Activated T-cell treated with anti-CD3 and anti-CD28 coated beads, Interleukin-2, amount 50 U/mL, for 72 hours (primary cell): ENCODE results near the gene PRKN. TPM values are rescaled to one million over a fixed set of nuclear protein-coding genes. Genes with fewer than 3 reads are reported as not detected.

Experiments
- ATAC-seq, 2 donors: fragments of 150-1000 bp; cut with Tn5 transposase; replicated peaks in 1 of 2; 2 replicates each; pipeline ENCODE4 v1.10.0; 2021; ENCODE audit warnings: moderate library complexity in 2 of 2, mild to moderate bottlenecking in 1 of 2
- DNase-seq, 2 donors: peaks; one replicate each; pipeline ENCODE4 v3.0.0; 2021 to 2022; ENCODE audit warnings: mixed read lengths in 1 of 2
- H3K27ac Mint-ChIP-seq: one replicate; pipeline ENCODE4 v1.8.0; 2022; ENCODE audit warnings: mild to moderate bottlenecking, moderate library complexity, mixed read lengths
- H3K27me3 Mint-ChIP-seq: one replicate; pipeline ENCODE4 v1.8.0; 2022; ENCODE audit warnings: low read depth, mixed read lengths
- H3K36me3 Mint-ChIP-seq, 2 donors: one replicate each; pipeline ENCODE4 v1.8.0; 2022; ENCODE audit warnings: mixed read lengths in 2 of 2, mild to moderate bottlenecking in 1 of 2; ENCODE audit not compliant: insufficient read depth in 2 of 2
- H3K4me1 Mint-ChIP-seq: one replicate; pipeline ENCODE4 v1.8.0; 2022; ENCODE audit warnings: low read depth, mixed read lengths
- H3K4me3 Mint-ChIP-seq, 2 donors: one replicate each; pipeline ENCODE4 v1.8.0; 2022; ENCODE audit warnings: mild to moderate bottlenecking in 2 of 2, mixed read lengths in 2 of 2, moderate library complexity in 2 of 2
- H3K9me3 Mint-ChIP-seq, 2 donors: one replicate each; pipeline ENCODE4 v1.8.0; 2022; ENCODE audit warnings: mixed read lengths in 2 of 2
- total RNA-seq, 2 donors: library from RNA; stranded (reverse); gene quantifications; one replicate each; pipeline ENCODE4 v1.2.3, GENCODE V29; 2022

Gene PRKN
- total RNA-seq, 2 donors from 2014 or later: 2.5 to 2.8 TPM

DNA sequence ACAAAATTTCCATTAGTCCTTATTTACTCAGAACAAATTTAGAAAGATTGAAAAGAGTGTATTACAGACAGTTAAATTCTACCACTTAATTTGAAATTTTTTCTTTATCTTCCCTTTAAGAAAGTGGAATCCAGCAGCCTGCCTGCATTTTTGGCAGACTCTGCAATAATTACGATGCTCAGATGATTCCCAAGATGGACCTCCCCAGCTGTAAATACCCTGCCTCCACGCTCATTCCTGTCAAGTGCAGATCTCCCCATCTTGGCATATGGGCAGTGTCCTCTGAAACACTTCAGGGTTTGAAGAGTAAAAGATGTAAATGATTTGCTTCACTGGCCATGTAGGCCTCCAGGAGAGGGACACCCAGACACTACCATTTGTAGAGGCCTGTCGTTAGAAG is 471.2 kb downstream of the PRKN start:
- Mint-ChIP-seq H3K4me3 (no peak overlapping the region), H3K4me1 (peaks cover 7% of the 10 kb centered on the region), H3K36me3 (peaks cover 0 to 2% of the 10 kb centered on the region in 2 donors), H3K27me3 (no peaks in the 10 kb centered on the region), H3K9me3 (no peaks in the 10 kb centered on the region), H3K27ac (no peak overlapping the region)
- DNase-seq (no peak), ATAC-seq (no peak)

DNA sequence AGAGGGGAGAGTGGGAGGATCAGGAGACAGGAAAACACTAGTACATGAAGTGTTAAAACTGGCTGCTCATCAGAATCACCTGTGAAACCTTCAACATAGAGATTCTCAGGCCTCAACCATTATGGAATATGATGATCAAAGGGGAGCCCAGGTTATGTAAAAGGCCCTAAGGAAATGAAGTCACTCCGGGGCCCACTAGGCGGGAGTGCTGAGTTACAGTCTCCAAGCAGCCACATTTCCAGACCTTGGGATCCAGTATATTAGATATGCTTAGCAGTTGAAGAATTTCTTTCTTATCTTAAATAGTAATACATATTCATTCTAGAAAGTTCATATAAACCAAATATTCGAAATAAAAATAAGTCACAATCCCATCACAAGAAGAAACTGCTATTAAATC is 476.3 kb downstream of the PRKN start:
- DNase-seq: no peak
- Mint-ChIP-seq H3K27me3 (no peaks in the 10 kb centered on the region), H3K9me3 (no peaks in the 10 kb centered on the region), H3K27ac (no peak overlapping the region), H3K36me3 (no peaks in the 10 kb centered on the region), H3K4me3 (no peak overlapping the region), H3K4me1 (no peaks in the 10 kb centered on the region)
- ATAC-seq: no peak

DNA sequence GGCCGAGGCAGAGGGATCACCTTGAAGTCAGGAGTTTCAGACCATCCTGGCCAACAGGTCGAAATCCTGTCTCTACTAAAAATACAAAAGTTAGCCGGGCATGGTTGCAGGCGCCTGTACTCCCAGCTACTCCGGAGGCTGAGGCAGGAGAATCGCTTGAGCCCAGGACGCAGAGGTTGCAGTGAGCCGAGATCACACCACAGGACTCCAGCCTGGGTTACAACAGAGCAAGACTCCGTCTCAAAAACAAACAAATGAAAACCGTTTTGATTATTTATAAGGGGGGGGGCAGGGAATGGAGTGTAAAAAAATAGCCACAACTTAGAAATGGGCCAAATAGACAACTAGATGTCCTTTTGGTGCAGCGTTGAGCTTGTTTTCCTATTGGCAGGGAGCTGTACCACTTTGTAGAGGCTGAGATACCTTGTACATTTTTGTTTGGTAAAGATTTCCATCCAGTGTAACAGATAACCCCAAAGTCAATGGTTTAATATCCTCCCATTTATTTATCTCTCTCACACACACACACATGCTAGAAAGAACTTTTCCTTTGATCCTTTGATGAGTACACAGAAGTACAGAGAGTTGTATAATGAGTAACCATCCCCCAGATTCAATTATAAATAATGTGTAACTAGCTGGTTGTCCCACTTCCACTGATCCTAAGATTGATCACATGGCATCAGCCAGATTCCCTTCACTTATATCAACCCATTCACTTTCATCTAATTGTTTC is 477.5 kb downstream of the PRKN start:
- Mint-ChIP-seq H3K9me3 (no peaks in the 10 kb centered on the region), H3K27ac (no peak overlapping the region), H3K4me3 (no peak overlapping the region), H3K27me3 (no peaks in the 10 kb centered on the region), H3K4me1 (no peaks in the 10 kb centered on the region), H3K36me3 (no peaks in the 10 kb centered on the region)
- ATAC-seq (no peak), DNase-seq (no peak)

DNA sequence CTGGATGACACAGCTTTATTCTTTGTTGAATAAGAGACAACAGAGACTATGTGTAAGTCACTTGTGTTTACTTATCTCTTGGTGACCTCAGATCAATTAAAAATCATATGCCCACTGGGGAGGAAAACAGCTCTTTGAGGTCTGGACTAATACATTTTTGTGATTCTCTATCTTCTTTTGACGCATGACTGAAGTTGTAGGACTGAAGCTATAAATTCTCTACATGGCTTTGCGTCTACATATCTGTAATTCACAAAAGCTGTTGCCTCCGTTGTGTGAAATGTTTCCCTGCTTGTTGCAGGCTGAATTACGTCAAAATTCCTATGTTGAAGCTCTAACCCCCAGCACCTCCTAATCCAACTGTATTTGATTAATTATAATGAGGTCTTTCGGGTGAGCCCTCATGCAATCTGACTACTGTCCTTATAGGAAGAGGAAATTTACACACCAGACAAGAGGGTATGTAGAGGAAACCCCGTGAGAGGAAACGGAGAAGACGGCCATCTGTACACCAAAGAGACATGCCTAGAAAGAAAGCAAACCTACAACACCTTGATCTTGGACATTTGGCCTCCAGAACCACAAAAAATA is 481.6 kb downstream of the PRKN start:
- Mint-ChIP-seq H3K4me3 (no peak overlapping the region), H3K27me3 (no peaks in the 10 kb centered on the region), H3K4me1 (no peaks in the 10 kb centered on the region), H3K9me3 (no peaks in the 10 kb centered on the region), H3K27ac (no peak overlapping the region), H3K36me3 (no peaks in the 10 kb centered on the region)
- no peak for DNase-seq
- ATAC-seq: no peak

DNA sequence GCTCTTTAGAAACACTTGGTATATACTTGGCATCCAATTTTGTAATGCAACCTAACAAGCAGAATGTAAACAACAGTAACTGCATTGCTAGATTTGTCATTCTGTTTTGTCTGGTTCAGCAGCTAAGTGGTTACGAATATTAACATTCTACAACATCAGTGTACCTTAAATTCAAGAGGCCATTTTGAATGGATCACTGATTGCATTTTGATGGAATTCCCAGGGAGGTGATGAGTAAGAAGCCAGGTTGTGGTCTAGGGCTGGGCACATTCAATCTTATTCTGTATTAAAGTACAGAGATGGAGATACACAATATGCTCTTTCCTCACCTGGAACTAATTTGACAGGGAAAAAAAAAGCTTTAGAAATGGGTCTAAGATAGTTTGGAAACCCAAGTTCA is 483.5 kb downstream of the PRKN start:
- no peak overlapping the region for H3K27ac Mint-ChIP-seq
- no peak overlapping the region for H3K4me3 Mint-ChIP-seq
- no peaks in the 10 kb centered on the region for H3K27me3 Mint-ChIP-seq
- no peak for DNase-seq
- no peak for ATAC-seq
- H3K4me1 Mint-ChIP-seq: no peaks in the 10 kb centered on the region
- no peaks in the 10 kb centered on the region for H3K9me3 Mint-ChIP-seq
- H3K36me3 Mint-ChIP-seq: no peaks in the 10 kb centered on the region

DNA sequence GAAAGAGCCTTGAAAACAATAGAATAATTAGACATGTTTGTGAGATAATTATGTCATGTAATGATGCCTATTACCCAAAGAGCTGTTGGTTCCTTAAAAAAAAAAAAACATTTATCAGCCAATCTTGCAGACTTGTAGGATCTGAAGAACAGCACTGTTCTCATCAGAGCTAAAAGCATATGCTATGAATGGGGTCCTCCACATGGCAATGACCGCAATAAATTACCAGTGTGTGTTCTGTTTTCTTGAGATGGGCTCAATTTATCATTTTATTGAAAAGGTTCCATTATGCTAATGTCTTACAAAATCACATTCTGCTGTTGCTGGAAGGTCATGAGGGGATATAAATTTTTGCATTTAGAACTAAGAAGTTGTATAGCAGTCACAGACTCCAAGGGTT is 484.7 kb downstream of the PRKN start:
- ATAC-seq (no peak), DNase-seq (no peak)
- no peaks in the 10 kb centered on the region for H3K27me3 Mint-ChIP-seq
- no peak overlapping the region for H3K27ac Mint-ChIP-seq
- no peaks in the 10 kb centered on the region for H3K4me1 Mint-ChIP-seq
- H3K4me3 Mint-ChIP-seq: no peak overlapping the region
- H3K9me3 Mint-ChIP-seq: no peaks in the 10 kb centered on the region
- no peaks in the 10 kb centered on the region for H3K36me3 Mint-ChIP-seq

DNA sequence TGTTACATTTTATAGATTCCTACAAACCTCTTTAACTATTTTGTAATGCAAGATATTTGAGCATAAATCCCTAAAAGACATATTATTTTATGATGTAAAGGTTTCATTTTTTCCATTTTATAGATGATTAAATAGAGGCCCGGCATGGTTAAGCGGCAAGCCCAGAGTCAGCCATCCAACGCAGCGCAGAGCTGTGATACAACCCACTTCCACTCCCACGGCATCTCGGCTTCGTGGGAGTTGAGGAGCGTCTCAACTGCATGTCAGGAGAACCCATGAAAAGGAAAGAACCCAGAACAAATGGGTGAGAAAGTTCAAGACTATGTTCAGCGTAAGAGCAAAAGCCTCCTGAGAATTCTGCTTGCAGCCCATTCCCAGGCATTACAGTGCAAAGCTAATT is 488.2 kb downstream of the PRKN start:
- no peak for DNase-seq
- no peak for ATAC-seq
- Mint-ChIP-seq H3K9me3 (no peaks in the 10 kb centered on the region), H3K4me1 (no peaks in the 10 kb centered on the region), H3K27me3 (no peaks in the 10 kb centered on the region), H3K27ac (no peak overlapping the region), H3K36me3 (no peaks in the 10 kb centered on the region), H3K4me3 (no peak overlapping the region)

DNA sequence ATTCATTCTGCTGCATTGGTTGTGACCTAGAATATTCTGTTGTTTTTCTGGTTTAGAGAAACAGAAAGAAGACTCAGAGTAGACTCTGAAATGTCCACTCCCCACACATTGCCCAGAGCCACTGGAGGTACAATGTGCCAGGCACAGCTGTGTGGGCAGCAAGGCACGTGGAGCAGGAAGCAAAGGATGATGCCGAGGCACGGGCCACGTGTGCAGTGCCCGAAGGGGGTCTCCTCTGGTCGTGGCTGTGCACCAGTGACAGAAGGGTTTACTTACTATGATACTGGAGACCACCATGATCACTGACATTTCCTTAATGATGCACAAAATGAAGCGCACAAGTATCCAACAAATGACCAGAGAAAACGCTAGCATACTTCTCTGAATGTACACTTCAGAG is 488.9 kb downstream of the PRKN start:
- Mint-ChIP-seq H3K27ac (no peak overlapping the region), H3K4me1 (no peaks in the 10 kb centered on the region), H3K9me3 (no peaks in the 10 kb centered on the region), H3K4me3 (no peak overlapping the region), H3K27me3 (no peaks in the 10 kb centered on the region), H3K36me3 (no peaks in the 10 kb centered on the region)
- DNase-seq: no peak
- ATAC-seq: no peak

DNA sequence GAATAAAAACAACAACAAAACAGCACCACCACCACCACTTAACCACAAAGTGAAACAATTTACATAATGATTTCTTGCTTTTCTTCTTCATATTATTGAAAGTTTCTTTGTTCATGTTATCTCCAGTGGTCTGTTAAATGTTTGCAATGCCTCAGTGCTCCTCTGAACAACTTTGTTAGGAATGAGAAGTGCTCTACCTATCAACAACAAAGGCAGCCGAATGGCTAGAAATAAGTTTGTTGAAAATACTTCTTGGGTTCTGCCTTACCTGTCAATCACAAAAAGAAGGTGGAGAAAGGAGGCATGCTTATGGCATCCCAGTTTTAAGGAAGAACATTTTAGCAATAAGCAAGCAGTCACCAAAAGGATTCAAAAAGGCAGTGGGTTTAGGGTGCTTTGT is 490.2 kb downstream of the PRKN start:
- H3K4me1 Mint-ChIP-seq: no peaks in the 10 kb centered on the region
- H3K9me3 Mint-ChIP-seq: no peaks in the 10 kb centered on the region
- no peaks in the 10 kb centered on the region for H3K36me3 Mint-ChIP-seq
- H3K4me3 Mint-ChIP-seq: no peak overlapping the region
- DNase-seq (no peak), ATAC-seq (no peak)
- no peaks in the 10 kb centered on the region for H3K27me3 Mint-ChIP-seq
- no peak overlapping the region for H3K27ac Mint-ChIP-seq

DNA sequence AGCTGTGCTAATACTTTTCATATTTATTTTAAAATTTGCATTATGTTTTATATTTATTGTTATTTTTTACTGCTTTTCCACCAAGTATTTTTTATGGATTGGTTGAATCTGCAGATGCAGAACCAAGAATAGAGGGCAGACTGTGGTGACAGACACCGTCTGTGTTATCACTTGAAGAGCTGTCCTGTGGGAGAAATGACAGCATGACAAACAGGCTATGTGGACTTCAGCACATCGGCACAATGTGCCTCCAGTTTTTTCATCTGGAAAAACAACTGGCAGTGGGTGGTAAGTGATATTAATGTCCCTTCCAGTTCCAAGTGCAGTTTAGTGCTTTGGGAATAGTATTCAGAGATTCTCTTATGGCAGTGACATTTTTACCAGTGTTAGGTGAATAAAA is 492.9 kb downstream of the PRKN start:
- Mint-ChIP-seq H3K4me1 (no peaks in the 10 kb centered on the region), H3K27ac (no peak overlapping the region), H3K27me3 (no peaks in the 10 kb centered on the region), H3K36me3 (no peaks in the 10 kb centered on the region), H3K9me3 (no peaks in the 10 kb centered on the region), H3K4me3 (no peak overlapping the region)
- no peak for DNase-seq
- no peak for ATAC-seq

DNA sequence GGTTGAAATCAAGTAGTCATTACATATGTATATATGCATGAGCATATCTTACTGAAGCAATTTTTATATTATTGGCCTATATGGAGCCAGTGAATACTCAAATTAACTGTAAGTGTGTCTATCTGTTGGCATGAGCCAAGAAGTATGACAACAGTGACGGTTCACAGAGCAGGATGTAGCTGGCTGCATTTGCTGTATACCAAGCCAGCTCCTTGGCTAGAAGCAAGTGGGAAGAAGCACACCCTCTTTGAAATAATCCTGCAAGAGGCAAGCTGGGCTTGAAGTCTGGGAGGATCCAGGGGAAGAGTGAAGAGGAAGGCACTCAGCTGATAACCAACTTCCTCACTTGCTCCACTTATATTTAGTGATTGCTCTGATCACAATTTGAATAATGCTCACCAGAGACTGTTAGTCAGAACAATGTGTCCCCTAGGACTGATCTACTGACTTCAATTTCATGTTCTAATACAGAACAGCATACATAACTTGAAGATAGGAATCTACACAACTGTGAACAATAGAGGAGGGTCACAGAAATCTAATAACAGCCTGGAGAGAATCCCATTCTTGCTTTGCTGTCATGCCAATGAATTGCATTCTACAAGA is 497.3 kb downstream of the PRKN start:
- Mint-ChIP-seq H3K4me1 (no peaks in the 10 kb centered on the region), H3K27ac (no peak overlapping the region), H3K9me3 (peaks cover 2 to 9% of the 10 kb centered on the region in 2 donors), H3K27me3 (no peaks in the 10 kb centered on the region), H3K36me3 (no peaks in the 10 kb centered on the region), H3K4me3 (no peak overlapping the region)
- DNase-seq: no peak
- ATAC-seq: no peak

DNA sequence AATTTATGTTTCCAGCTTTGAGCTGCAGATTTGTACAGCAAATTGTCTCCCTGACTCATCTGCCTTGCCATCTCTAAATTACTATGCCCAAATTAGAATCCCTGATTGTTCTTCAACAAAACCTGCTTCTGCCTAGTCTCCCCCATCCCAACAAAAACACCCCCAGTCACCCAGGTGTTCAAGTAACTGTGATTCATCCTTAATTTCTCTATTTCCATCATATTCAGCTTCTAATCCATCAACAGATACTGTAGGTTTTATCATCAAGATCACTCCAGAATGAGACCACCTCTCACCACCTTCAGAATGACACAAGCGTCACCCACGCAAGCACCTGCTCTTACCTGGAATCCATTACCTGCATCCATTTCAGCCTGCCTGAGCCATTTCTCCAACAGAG is 498.5 kb downstream of the PRKN start:
- H3K27ac Mint-ChIP-seq: no peak overlapping the region
- H3K4me3 Mint-ChIP-seq: no peak overlapping the region
- H3K36me3 Mint-ChIP-seq: no peaks in the 10 kb centered on the region
- H3K27me3 Mint-ChIP-seq: no peaks in the 10 kb centered on the region
- no peak for ATAC-seq
- no peak for DNase-seq
- H3K9me3 Mint-ChIP-seq: peaks cover 2 to 9% of the 10 kb centered on the region in 2 donors
- H3K4me1 Mint-ChIP-seq: no peaks in the 10 kb centered on the region

DNA sequence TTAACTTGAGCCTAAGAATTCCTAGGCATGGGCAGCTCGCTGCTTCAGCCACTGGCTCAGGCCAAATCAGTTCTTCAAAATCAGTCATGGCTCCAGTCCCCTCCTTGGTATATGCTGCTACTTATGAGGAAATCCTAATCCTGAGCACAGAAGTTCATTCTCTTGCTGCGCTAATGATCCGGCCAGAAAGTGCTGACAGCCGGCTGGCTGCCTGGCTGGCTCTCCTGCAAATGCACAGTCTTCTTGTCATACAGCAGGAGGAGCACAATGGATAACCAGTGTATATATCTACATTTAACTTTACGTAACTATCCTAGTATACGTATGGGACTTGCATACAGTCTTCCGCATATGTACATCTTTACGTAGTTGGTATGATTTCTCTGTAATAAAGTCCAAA is 500.8 kb downstream of the PRKN start:
- H3K9me3 Mint-ChIP-seq: peaks cover 2 to 9% of the 10 kb centered on the region in 2 donors
- H3K4me1 Mint-ChIP-seq: no peaks in the 10 kb centered on the region
- no peak overlapping the region for H3K27ac Mint-ChIP-seq
- DNase-seq: no peak
- H3K27me3 Mint-ChIP-seq: no peaks in the 10 kb centered on the region
- H3K36me3 Mint-ChIP-seq: no peaks in the 10 kb centered on the region
- no peak for ATAC-seq
- no peak overlapping the region for H3K4me3 Mint-ChIP-seq

DNA sequence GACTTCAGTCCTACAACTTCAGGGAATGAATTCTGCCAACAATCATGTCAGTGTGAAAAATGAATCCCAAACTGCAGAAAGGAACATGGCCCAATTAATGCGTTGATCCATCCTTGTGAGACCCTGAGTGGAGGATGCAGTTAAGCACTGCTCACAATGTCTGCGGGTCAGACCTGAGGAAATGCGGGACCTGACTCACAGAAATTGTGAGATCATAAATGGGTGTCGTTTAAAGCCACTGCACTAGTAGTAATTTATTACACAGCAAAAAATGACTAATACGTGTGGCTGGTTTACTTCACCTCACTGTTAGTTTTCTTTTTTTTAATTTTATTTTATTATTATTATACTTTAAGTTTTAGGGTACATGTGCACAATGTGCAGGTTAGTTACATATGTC is 505.0 kb downstream of the PRKN start:
- ATAC-seq: no peak
- DNase-seq: no peak
- no peaks in the 10 kb centered on the region for H3K36me3 Mint-ChIP-seq
- H3K9me3 Mint-ChIP-seq: peaks cover 2 to 5% of the 10 kb centered on the region in 2 donors
- H3K27ac Mint-ChIP-seq: no peak overlapping the region
- no peak overlapping the region for H3K4me3 Mint-ChIP-seq
- no peaks in the 10 kb centered on the region for H3K27me3 Mint-ChIP-seq
- H3K4me1 Mint-ChIP-seq: no peaks in the 10 kb centered on the region
